ENCODE measurements around the gene NDST3. TPM values are rescaled to one million over a fixed set of nuclear protein-coding genes. Genes with fewer than 3 reads are reported as not detected.

The NDST3 gene
- not detected for total RNA-seq

GRCh38 chr4:118034053-118034785 lies at the start of gene NDST3:
NDST3 (plus strand) TSS chr4:118034486; CDS start chr4:118053911, 19,425 bp downstream.
- Mint-ChIP-seq H3K36me3 (no peaks in the 10 kb centered on the region), H3K27ac (no peak within 1 kb of the TSS), H3K27me3 (peaks cover 26% of the 10 kb centered on the region), H3K4me1 (ENCODE audit: low read depth) (peaks cover 3% of the 10 kb centered on the region), H3K9me3 (no peaks in the 10 kb centered on the region), H3K4me3 (no peak within 1 kb of the TSS)
- intact Hi-C loops (cut with micrococcal nuclease): no loop called here
- ChIA-PET CTCF (no interaction called here), POLR2A (no interaction called here)
- peak; percentile 13 for DNase-seq

- no peaks in the 10 kb centered on the region for H3K27me3 Mint-ChIP-seq
Measured at GRCh38 chr4:117986321-117986720, 48.0 kb upstream of the NDST3 start.

GRCh38 chr4:117987464-117987863 lies 46.8 kb upstream of the NDST3 start:
- H3K27ac Mint-ChIP-seq: no peak overlapping the region
- POLR2A ChIA-PET: no interaction called here

More at GRCh38 chr4:117986321-117986720, 48.0 kb upstream of the NDST3 start:
- no peaks in the 10 kb centered on the region for H3K4me1 Mint-ChIP-seq (ENCODE audit: low read depth)
- H3K9me3 Mint-ChIP-seq: no peaks in the 10 kb centered on the region
- CTCF ChIA-PET: no interaction called here
- no peaks in the 10 kb centered on the region for H3K36me3 Mint-ChIP-seq
- intact Hi-C loops (cut with micrococcal nuclease): no loop called here
- no peak for DNase-seq
- no peak overlapping the region for H3K4me3 Mint-ChIP-seq
- no peak overlapping the region for H3K27ac Mint-ChIP-seq
- POLR2A ChIA-PET: no interaction called here

GRCh38 chr4:117996891-117997290 lies 37.4 kb upstream of the NDST3 start:
- DNase-seq: no peak
- H3K36me3 Mint-ChIP-seq: no peaks in the 10 kb centered on the region
- H3K27me3 Mint-ChIP-seq: no peaks in the 10 kb centered on the region
- ChIA-PET CTCF (no interaction called here), POLR2A (no interaction called here)
- intact Hi-C loops (cut with micrococcal nuclease): no loop called here
- H3K27ac Mint-ChIP-seq: no peak overlapping the region
- H3K4me1 Mint-ChIP-seq (ENCODE audit: low read depth): no peaks in the 10 kb centered on the region
- no peaks in the 10 kb centered on the region for H3K9me3 Mint-ChIP-seq
- H3K4me3 Mint-ChIP-seq: no peak overlapping the region

More at GRCh38 chr4:117987464-117987863, 46.8 kb upstream of the NDST3 start:
- Mint-ChIP-seq H3K4me1 (ENCODE audit: low read depth) (no peaks in the 10 kb centered on the region), H3K27me3 (no peaks in the 10 kb centered on the region), H3K9me3 (no peaks in the 10 kb centered on the region), H3K36me3 (no peaks in the 10 kb centered on the region), H3K4me3 (no peak overlapping the region)
- CTCF ChIA-PET: no interaction called here
- intact Hi-C loops (cut with micrococcal nuclease): no loop called here
- no peak for DNase-seq

GRCh38 chr4:118004088-118004487 lies 30.2 kb upstream of the NDST3 start:
- intact Hi-C loops (cut with micrococcal nuclease): no loop called here
- H3K9me3 Mint-ChIP-seq: no peaks in the 10 kb centered on the region
- H3K36me3 Mint-ChIP-seq: no peaks in the 10 kb centered on the region
- DNase-seq: no peak
- H3K27me3 Mint-ChIP-seq: no peaks in the 10 kb centered on the region
- CTCF ChIA-PET: no interaction called here
- no peak overlapping the region for H3K4me3 Mint-ChIP-seq
- no peak overlapping the region for H3K27ac Mint-ChIP-seq
- POLR2A ChIA-PET: no interaction called here
- no peaks in the 10 kb centered on the region for H3K4me1 Mint-ChIP-seq (ENCODE audit: low read depth)

GRCh38 chr4:118005883-118006282 lies 28.4 kb upstream of the NDST3 start:
- ChIA-PET CTCF (no interaction called here), POLR2A (no interaction called here)
- DNase-seq: no peak
- H3K27ac Mint-ChIP-seq: no peak overlapping the region
- no peaks in the 10 kb centered on the region for H3K4me1 Mint-ChIP-seq (ENCODE audit: low read depth)
- no peaks in the 10 kb centered on the region for H3K36me3 Mint-ChIP-seq
- intact Hi-C loops (cut with micrococcal nuclease): no loop called here
- H3K4me3 Mint-ChIP-seq: no peak overlapping the region
- no peaks in the 10 kb centered on the region for H3K9me3 Mint-ChIP-seq
- H3K27me3 Mint-ChIP-seq: no peaks in the 10 kb centered on the region

GRCh38 chr4:118012142-118012541 lies 22.1 kb upstream of the NDST3 start:
- Mint-ChIP-seq H3K27ac (no peak overlapping the region), H3K9me3 (no peaks in the 10 kb centered on the region), H3K27me3 (no peaks in the 10 kb centered on the region)

GRCh38 chr4:118014831-118015230 lies 19.5 kb upstream of the NDST3 start:
- CTCF ChIA-PET: interaction anchor here (1.2 kb wide), 1 partner anchor 22 kb away, joined by 3 read pairs; no protein-coding TSS in a partner anchor
- DNase-seq: no peak
- intact Hi-C loops (cut with micrococcal nuclease): no loop called here
- Mint-ChIP-seq H3K27ac (no peak overlapping the region), H3K9me3 (no peaks in the 10 kb centered on the region), H3K36me3 (no peaks in the 10 kb centered on the region), H3K27me3 (no peaks in the 10 kb centered on the region), H3K4me1 (ENCODE audit: low read depth) (no peaks in the 10 kb centered on the region), H3K4me3 (no peak overlapping the region)
- POLR2A ChIA-PET: no interaction called here

More at GRCh38 chr4:118012142-118012541, 22.1 kb upstream of the NDST3 start:
- POLR2A ChIA-PET: no interaction called here
- CTCF ChIA-PET: no interaction called here
- DNase-seq: no peak
- no peaks in the 10 kb centered on the region for H3K4me1 Mint-ChIP-seq (ENCODE audit: low read depth)
- H3K36me3 Mint-ChIP-seq: no peaks in the 10 kb centered on the region
- H3K4me3 Mint-ChIP-seq: no peak overlapping the region
- intact Hi-C loops (cut with micrococcal nuclease): no loop called here

- POLR2A ChIA-PET: no interaction called here
- CTCF ChIA-PET: interaction anchor here (0.5 kb wide), 1 partner anchor 42 kb away, joined by 3 read pairs; no protein-coding TSS in a partner anchor
- no peaks in the 10 kb centered on the region for H3K36me3 Mint-ChIP-seq
- H3K27me3 Mint-ChIP-seq: no peaks in the 10 kb centered on the region
- DNase-seq: no peak
- H3K4me3 Mint-ChIP-seq: no peak overlapping the region
- no peak overlapping the region for H3K27ac Mint-ChIP-seq
- no peaks in the 10 kb centered on the region for H3K4me1 Mint-ChIP-seq (ENCODE audit: low read depth)
- H3K9me3 Mint-ChIP-seq: no peaks in the 10 kb centered on the region
- intact Hi-C loops (cut with micrococcal nuclease): no loop called here
Measured at GRCh38 chr4:118018381-118019145, 15.7 kb upstream of the NDST3 start.

- no peaks in the 10 kb centered on the region for H3K9me3 Mint-ChIP-seq
- H3K4me1 Mint-ChIP-seq (ENCODE audit: low read depth): no peaks in the 10 kb centered on the region
- H3K27me3 Mint-ChIP-seq: peaks cover 4% of the 10 kb centered on the region
- CTCF ChIA-PET: no interaction called here
- H3K4me3 Mint-ChIP-seq: no peak overlapping the region
- no peak for DNase-seq
- POLR2A ChIA-PET: no interaction called here
- intact Hi-C loops (cut with micrococcal nuclease): no loop called here
- H3K27ac Mint-ChIP-seq: no peak overlapping the region
- H3K36me3 Mint-ChIP-seq: no peaks in the 10 kb centered on the region
Measured at GRCh38 chr4:118026806-118027205, 7.5 kb upstream of the NDST3 start.

GRCh38 chr4:118029224-118029623 lies 5.1 kb upstream of the NDST3 start:
- POLR2A ChIA-PET: no interaction called here

GRCh38 chr4:118032691-118033090 lies 1.6 kb upstream of the NDST3 start:
- Mint-ChIP-seq H3K4me3 (no peak overlapping the region), H3K4me1 (ENCODE audit: low read depth) (peaks cover 3% of the 10 kb centered on the region), H3K9me3 (no peaks in the 10 kb centered on the region), H3K27me3 (peaks cover 26% of the 10 kb centered on the region), H3K27ac (no peak overlapping the region), H3K36me3 (no peaks in the 10 kb centered on the region)
- POLR2A ChIA-PET: no interaction called here
- intact Hi-C loops (cut with micrococcal nuclease): no loop called here
- DNase-seq: no peak
- CTCF ChIA-PET: no interaction called here

More at GRCh38 chr4:118029224-118029623, 5.1 kb upstream of the NDST3 start:
- H3K27ac Mint-ChIP-seq: no peak overlapping the region
- no peak overlapping the region for H3K4me3 Mint-ChIP-seq
- H3K27me3 Mint-ChIP-seq: peaks cover 21% of the 10 kb centered on the region
- no peaks in the 10 kb centered on the region for H3K9me3 Mint-ChIP-seq
- H3K36me3 Mint-ChIP-seq: no peaks in the 10 kb centered on the region
- no peak for DNase-seq
- CTCF ChIA-PET: no interaction called here
- intact Hi-C loops (cut with micrococcal nuclease): no loop called here
- peaks cover 2% of the 10 kb centered on the region for H3K4me1 Mint-ChIP-seq (ENCODE audit: low read depth)
